H1 (cell line): Measurements from ENCODE around the gene STK39. TPM values are rescaled to one million over a fixed set of nuclear protein-coding genes. Genes with fewer than 3 reads are reported as not detected.

Experiments
- CBX5 ChIP-seq: fragments of 300-800, 300-1000 bp; sonication (generic); IDR thresholded peaks from 2 replicates; pipeline ENCODE4 v1.7.1; 2016; ENCODE audit warnings: antibody characterized with exemption, low read length, low read depth
- EZH2 ChIP-seq: fragments of 200-600 bp; sonication (generic); IDR thresholded peaks from 2 replicates; pipeline ENCODE4 v1.7.1; 2012; ENCODE audit warnings: low read depth, mild to moderate bottlenecking, moderate library complexity, low read length, inconsistent platforms; ENCODE audit not compliant: severe bottlenecking
- GABPA ChIP-seq: IDR thresholded peaks from 2 replicates; pipeline ENCODE4 v1.6.1; 2011; ENCODE audit warnings: mild to moderate bottlenecking, low read length, moderate library complexity, borderline replicate concordance; ENCODE audit not compliant: insufficient read depth
- KDM1A ChIP-seq: fragments of 200-600, 300-600 bp; sonication (generic); IDR thresholded peaks from 2 replicates; pipeline ENCODE4 v1.7.1; 2016; ENCODE audit warnings: mild to moderate bottlenecking, low read length, borderline replicate concordance
- NANOG ChIP-seq: IDR thresholded peaks from 2 replicates; pipeline ENCODE4 v1.6.1; 2011; ENCODE audit warnings: low read length, low read depth, mild to moderate bottlenecking, inconsistent platforms; ENCODE audit not compliant: insufficient read depth, poor library complexity, severe bottlenecking
- POLR2AphosphoS5 ChIP-seq: IDR thresholded peaks from 2 replicates; pipeline ENCODE4 v1.6.1; 2011; ENCODE audit warnings: low read depth, low read length
- RFX5 ChIP-seq: IDR thresholded peaks from 2 replicates; pipeline ENCODE4 v1.6.1; 2011; ENCODE audit warnings: low read depth, low read length, improper control_type of control experiment, borderline replicate concordance
- SUZ12 ChIP-seq: fragments of 200-600 bp; sonication (generic); IDR thresholded peaks from 2 replicates; pipeline ENCODE4 v1.6.1; 2012; ENCODE audit warnings: mild to moderate bottlenecking, inconsistent platforms, low read length, moderate library complexity, mixed read lengths
- TEAD4 ChIP-seq: IDR thresholded peaks from 2 replicates; pipeline ENCODE4 v1.6.1; 2012; ENCODE audit warnings: low read depth, low read length, inconsistent platforms, mixed read lengths
- polyA plus RNA-seq, 7 experiments: library from polyadenylated mRNA; depleted of rRNA in 3 of 7; stranded (reverse) in 5 of 7; unstranded in 2 of 7; fragments of >200 nt in 5 of 7; fragments of 200-250 nt in 2 of 7; gene quantifications; 1 replicate in 5 of 7; 2 replicates in 1 of 7; 4 replicates in 1 of 7; pipeline versions ENCODE4 v1.2.1 to v1.2.3, GENCODE V29; 2011 to 2013; ENCODE audit warnings: missing spikeins in 2 of 7, mixed read lengths in 2 of 7
- total RNA-seq: library from RNA; stranded (reverse); fragmentation: NEBNext Ultra II Directional; extraction: Animal tissue kit (Norgen Biotek cat#: 25700); gene quantifications from 2 replicates; pipeline ENCODE4 v1.2.1, GENCODE V29; 2021
- TF ChIP-seq, protein P1 (sequence below): fragments of 300-600 bp; sonication (generic); IDR thresholded peaks from 2 replicates; pipeline ENCODE4 v1.7.1; 2012; ENCODE audit warnings: low read length, moderate library complexity, mild to moderate bottlenecking, inconsistent platforms; ENCODE audit not compliant: insufficient replicate concordance

The STK39 gene
- total and polyA plus RNA-seq, 2 of the 8 experiments (the other 6 are each of a cell fraction or from before 2014, with no cell fraction given), result 13.7 to 23.8 TPM

DNA sequence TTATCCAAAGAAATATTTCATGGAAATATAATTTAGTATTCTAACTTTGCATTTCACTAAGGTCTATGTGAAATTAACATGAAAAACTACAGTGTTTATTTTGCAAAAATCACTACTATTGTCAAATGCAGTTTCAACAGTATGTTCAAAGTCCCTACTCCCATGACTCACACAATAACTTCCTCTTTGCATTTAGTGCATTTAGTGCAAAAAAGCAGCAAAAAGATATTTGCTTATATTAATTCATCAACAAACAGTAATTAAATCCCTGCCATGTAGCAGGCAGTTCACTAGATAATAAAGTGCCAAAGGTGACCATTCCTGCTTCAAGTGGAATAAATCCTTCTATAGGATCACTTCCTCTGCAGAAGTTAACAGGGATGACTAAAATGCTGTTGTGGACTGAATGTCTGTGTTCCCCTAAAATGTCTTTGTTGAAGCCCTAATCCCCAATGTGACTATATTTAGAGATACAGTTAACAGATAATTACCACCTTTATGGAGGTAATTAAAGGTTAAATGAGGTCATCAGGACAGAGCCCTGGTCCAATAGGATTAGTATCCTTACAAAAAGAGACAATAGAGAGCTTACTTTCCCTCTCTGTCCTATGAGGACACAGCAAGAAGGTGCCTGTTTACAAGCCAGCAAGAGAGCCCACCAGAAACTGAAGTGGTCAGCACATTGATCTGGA is 61.7 kb downstream of the STK39 start (continued):
- TF ChIP-seq, protein P1, sequence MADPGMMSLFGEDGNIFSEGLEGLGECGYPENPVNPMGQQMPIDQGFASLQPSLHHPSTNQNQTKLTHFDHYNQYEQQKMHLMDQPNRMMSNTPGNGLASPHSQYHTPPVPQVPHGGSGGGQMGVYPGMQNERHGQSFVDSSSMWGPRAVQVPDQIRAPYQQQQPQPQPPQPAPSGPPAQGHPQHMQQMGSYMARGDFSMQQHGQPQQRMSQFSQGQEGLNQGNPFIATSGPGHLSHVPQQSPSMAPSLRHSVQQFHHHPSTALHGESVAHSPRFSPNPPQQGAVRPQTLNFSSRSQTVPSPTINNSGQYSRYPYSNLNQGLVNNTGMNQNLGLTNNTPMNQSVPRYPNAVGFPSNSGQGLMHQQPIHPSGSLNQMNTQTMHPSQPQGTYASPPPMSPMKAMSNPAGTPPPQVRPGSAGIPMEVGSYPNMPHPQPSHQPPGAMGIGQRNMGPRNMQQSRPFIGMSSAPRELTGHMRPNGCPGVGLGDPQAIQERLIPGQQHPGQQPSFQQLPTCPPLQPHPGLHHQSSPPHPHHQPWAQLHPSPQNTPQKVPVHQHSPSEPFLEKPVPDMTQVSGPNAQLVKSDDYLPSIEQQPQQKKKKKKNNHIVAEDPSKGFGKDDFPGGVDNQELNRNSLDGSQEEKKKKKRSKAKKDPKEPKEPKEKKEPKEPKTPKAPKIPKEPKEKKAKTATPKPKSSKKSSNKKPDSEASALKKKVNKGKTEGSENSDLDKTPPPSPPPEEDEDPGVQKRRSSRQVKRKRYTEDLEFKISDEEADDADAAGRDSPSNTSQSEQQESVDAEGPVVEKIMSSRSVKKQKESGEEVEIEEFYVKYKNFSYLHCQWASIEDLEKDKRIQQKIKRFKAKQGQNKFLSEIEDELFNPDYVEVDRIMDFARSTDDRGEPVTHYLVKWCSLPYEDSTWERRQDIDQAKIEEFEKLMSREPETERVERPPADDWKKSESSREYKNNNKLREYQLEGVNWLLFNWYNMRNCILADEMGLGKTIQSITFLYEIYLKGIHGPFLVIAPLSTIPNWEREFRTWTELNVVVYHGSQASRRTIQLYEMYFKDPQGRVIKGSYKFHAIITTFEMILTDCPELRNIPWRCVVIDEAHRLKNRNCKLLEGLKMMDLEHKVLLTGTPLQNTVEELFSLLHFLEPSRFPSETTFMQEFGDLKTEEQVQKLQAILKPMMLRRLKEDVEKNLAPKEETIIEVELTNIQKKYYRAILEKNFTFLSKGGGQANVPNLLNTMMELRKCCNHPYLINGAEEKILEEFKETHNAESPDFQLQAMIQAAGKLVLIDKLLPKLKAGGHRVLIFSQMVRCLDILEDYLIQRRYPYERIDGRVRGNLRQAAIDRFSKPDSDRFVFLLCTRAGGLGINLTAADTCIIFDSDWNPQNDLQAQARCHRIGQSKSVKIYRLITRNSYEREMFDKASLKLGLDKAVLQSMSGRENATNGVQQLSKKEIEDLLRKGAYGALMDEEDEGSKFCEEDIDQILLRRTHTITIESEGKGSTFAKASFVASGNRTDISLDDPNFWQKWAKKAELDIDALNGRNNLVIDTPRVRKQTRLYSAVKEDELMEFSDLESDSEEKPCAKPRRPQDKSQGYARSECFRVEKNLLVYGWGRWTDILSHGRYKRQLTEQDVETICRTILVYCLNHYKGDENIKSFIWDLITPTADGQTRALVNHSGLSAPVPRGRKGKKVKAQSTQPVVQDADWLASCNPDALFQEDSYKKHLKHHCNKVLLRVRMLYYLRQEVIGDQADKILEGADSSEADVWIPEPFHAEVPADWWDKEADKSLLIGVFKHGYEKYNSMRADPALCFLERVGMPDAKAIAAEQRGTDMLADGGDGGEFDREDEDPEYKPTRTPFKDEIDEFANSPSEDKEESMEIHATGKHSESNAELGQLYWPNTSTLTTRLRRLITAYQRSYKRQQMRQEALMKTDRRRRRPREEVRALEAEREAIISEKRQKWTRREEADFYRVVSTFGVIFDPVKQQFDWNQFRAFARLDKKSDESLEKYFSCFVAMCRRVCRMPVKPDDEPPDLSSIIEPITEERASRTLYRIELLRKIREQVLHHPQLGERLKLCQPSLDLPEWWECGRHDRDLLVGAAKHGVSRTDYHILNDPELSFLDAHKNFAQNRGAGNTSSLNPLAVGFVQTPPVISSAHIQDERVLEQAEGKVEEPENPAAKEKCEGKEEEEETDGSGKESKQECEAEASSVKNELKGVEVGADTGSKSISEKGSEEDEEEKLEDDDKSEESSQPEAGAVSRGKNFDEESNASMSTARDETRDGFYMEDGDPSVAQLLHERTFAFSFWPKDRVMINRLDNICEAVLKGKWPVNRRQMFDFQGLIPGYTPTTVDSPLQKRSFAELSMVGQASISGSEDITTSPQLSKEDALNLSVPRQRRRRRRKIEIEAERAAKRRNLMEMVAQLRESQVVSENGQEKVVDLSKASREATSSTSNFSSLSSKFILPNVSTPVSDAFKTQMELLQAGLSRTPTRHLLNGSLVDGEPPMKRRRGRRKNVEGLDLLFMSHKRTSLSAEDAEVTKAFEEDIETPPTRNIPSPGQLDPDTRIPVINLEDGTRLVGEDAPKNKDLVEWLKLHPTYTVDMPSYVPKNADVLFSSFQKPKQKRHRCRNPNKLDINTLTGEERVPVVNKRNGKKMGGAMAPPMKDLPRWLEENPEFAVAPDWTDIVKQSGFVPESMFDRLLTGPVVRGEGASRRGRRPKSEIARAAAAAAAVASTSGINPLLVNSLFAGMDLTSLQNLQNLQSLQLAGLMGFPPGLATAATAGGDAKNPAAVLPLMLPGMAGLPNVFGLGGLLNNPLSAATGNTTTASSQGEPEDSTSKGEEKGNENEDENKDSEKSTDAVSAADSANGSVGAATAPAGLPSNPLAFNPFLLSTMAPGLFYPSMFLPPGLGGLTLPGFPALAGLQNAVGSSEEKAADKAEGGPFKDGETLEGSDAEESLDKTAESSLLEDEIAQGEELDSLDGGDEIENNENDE, result no peak
- TF ChIP-seq NANOG (no peak), EZH2 (no peak), RFX5 (no peak), KDM1A (no peak), GABPA (no peak), CBX5 (no peak), POLR2AphosphoS5 (no peak), TEAD4 (no peak), SUZ12 (no peak)
